Retinal pigment epithelial cell (primary cell): Measurements from ENCODE around the gene GRIA3.

ENCODE experiments used
- DNase-seq: peaks from one replicate; pipeline ENCODE4 v3.0.0-alpha.2; 2010; ENCODE audit warnings: low read depth
- H3K4me3 ChIP-seq: 2 replicates; pipeline ENCODE4 v1.5.1; 2011; ENCODE audit warnings: mild to moderate bottlenecking, low read length, control low read depth, moderate library complexity
- CTCF ChIP-seq: conservative IDR thresholded peaks from 2 replicates; pipeline ENCODE4 v1.5.1; 2011; ENCODE audit warnings: low read depth, low read length, control low read depth, inconsistent platforms

GRIA3 gene

GRCh38 chrX:123190096-123190495 lies 6.0 kb downstream of the GRIA3 start:
- H3K4me3 ChIP-seq: no peak overlapping the region
- no peak for TF ChIP-seq CTCF
- DNase-seq: no peak

- no peak for TF ChIP-seq CTCF
- DNase-seq: no peak
- no peak overlapping the region for H3K4me3 ChIP-seq
Measured at GRCh38 chrX:123193101-123193500, 9.0 kb downstream of the GRIA3 start.

- no peak for TF ChIP-seq CTCF
- DNase-seq: no peak
- H3K4me3 ChIP-seq: no peak overlapping the region
Measured at GRCh38 chrX:123199338-123199737, 15.3 kb downstream of the GRIA3 start.

GRCh38 chrX:123201720-123202119 lies 17.6 kb downstream of the GRIA3 start:
- no peak for DNase-seq
- no peak overlapping the region for H3K4me3 ChIP-seq
- no peak for TF ChIP-seq CTCF

GRCh38 chrX:123202523-123202922 lies 18.4 kb downstream of the GRIA3 start:
- DNase-seq: no peak
- H3K4me3 ChIP-seq: no peak overlapping the region
- no peak for TF ChIP-seq CTCF

GRCh38 chrX:123203772-123204171 lies 19.7 kb downstream of the GRIA3 start:
- DNase-seq: no peak
- TF ChIP-seq CTCF: no peak
- H3K4me3 ChIP-seq: no peak overlapping the region

- no peak for DNase-seq
- no peak for TF ChIP-seq CTCF
- no peak overlapping the region for H3K4me3 ChIP-seq
Measured at GRCh38 chrX:123206176-123206575, 22.1 kb downstream of the GRIA3 start.
